ENCODE results near the gene CDH18.

The CDH18 gene

GRCh38 chr5:19745247-19745646 is 242.8 kb downstream of the CDH18 start:
- DNase-seq: no peak

DNA sequence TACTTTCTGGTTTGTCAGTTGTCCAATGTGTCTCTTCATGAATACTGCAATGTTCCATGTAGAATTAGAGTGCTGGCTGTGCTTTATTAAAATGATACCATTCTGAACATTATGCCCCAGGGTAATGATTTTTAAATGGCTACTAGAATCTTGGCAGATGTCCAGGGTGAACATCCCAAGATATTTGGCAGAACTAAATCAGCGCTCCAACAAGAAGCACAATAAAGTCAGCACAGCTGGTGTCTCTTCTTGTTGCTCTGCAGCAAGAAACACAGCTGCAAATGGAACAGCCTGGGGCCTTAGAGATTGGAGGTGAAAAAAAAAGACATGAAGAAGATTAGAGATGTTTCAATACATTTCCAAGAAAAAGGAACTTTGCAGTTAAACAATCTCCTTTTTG is 248.3 kb downstream of the CDH18 start:
- DNase-seq: no peak

- DNase-seq: no peak
Measured at GRCh38 chr5:19734776-19735175, 253.2 kb downstream of the CDH18 start.

GRCh38 chr5:19733612-19734495 is 254.1 kb downstream of the CDH18 start:
- no peak for DNase-seq

DNA sequence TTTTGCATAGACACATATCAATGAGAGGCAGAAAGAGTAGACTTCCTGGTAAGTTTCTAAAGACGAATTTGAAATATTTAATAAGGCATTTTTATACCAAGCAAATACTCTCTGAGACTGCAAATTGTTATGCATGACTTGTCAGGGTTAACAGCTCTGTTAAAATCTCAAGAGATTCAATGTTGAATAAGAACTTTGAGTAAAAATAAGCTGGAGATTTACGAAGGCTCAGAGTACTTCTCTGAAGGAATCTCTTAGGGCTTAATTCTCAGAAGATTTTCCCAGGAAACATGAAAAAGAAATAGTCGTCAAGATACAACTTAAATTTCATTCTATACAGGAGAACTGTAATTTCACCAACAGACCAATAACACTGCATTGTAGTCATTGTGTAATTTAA is 259.4 kb downstream of the CDH18 start:
- DNase-seq: no peak

- DNase-seq: no peak
Measured at GRCh38 chr5:19719109-19719508, 268.9 kb downstream of the CDH18 start.

DNA sequence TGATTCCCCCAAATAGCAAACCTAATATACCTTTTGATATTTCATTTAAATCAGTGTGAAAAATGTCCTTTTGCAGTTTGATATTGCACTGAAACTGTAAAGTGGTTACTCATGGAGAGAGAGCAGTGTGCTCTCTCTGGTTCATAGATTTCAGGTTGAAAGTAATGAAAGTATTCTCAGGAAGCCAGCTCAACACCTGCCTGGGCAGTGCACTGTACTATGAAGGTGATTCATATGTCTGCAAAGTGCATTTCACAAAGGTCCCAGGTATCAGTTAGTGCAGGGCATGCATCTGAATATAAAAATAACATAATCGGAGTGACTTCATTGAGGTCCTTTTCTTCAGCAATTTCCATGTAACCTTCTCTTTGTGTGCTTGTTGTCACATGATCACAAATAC is 274.3 kb downstream of the CDH18 start:
- no peak for DNase-seq

DNA sequence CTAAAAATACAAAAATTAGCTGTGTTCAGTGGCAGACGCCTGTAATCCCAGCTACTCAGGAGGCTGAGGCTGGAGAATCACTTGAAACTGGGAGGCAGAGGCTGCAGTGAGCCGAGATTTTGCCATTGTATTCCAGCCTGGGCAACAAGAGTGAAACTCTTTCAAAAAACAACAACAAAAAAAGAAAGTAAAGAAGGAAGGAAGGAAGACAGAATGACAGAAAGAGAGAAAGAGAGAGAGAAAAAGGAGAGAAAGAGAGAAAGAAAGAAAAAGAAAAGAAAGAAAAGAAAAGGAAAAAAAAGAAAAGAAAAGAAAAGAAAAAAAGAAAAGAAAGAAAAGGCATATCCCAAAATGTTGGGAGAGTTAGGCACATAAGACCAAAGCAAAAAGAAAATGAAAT is 278.6 kb downstream of the CDH18 start:
- DNase-seq: no peak

- DNase-seq: no peak
Measured at GRCh38 chr5:19706776-19707175, 281.2 kb downstream of the CDH18 start.

DNA sequence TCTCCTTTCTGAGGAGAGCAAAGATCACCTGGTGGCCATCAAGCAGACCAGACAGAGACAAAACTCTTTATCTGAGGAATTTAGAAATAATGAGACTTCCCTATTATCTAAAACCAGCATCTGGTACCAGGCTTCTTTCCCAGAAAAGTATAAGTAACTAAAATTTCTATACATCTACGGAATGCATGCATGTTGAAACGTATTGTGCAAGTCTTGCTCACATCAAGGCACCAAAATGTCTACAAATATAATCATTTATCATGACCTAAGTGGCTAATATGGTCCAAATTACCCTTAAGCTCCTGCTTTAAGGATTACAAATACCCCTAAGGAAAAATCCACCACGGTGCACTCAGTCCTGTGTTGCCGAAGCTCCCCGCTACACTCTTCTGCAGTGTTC is 286.3 kb downstream of the CDH18 start:
- no peak for DNase-seq

DNA sequence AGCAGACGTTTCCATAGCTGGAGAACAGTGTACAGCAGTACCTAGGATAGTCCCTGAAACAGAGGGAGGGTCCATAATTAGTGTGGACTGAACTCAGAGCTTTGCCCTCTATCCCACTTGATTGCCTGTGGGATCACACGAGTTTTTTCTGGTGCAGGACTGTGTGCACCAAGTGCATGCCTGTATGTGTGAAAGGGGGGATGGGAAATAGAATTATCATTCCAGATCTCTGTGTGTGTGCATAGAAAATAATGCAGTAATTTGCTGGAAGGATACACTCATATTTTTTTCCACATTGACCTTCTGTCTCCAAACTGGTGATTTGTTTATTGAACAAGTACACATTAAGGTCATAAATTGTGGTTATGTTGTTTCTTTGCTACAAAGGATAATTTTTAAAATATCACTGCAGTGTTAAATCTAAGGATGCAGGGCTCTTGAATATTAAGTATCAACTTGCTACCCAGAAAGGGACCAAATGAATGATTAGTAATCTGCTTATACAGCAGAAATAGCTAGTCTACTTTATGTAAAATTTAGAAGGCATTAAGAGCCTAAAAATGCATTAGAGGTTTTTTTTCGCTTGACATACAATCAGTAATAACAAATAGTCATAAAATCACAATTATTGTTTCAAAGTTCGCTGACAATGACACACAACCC is 292.9 kb downstream of the CDH18 start:
- DNase-seq: no peak

GRCh38 chr5:19690978-19691377 is 297.0 kb downstream of the CDH18 start:
- no peak for DNase-seq

DNA sequence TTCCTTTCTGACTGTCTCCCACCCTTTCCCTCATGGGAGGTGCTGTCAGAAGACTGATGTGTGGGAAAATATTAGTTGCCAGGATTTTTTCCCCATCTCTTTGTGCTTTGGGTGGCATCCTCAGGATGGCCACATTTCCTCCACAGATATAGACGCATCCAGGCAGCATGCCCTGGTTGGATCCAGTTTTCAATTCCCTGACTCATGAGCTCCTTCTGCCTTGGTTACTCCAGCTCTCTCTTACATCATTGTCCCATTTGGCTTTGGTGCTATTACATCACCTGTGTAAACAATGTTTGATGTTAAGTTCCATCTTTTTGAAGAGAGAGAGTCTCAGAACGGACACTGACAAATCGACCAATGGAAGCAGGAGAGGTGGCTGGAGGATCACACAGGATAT is 302.5 kb downstream of the CDH18 start:
- no peak for DNase-seq

DNA sequence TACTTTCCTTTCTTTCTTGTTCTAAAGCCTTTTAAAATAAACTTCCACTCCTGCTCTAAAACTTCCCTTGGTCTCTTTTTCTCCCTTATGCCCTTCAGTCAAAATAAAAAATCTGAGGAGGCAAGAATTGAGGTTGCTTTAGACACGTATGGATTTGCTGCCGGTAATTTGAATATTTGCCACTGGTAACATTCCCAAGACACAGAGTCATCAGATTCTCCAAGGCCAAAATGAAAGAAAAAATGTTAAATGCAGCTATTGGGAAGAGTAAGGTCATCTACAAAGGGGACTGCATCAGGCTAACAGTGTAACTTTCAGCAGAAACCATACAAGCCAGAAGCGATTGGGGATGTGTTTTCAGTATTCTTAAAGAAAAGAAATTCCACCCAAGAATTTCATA is 311.1 kb downstream of the CDH18 start:
- DNase-seq: no peak

DNA sequence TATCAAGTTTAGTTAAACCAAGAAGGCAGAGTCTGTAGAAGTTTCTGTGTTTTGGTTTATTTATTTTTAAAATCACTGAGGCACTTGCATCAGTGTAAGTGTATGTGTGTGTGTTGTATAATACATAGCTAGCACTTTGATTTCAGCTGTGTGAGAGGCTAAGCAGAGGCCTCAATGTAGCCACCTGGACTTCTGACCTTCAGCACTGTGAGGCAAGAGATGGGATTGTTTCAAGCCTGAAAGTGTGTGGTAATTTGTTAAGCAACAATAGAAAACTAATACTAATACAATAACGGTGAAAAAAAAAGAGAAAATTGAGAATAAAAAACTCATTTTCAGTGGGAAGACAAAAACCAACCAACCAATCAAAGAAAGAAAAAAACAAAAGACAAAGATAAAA is 327.3 kb downstream of the CDH18 start:
- no peak for DNase-seq

DNA sequence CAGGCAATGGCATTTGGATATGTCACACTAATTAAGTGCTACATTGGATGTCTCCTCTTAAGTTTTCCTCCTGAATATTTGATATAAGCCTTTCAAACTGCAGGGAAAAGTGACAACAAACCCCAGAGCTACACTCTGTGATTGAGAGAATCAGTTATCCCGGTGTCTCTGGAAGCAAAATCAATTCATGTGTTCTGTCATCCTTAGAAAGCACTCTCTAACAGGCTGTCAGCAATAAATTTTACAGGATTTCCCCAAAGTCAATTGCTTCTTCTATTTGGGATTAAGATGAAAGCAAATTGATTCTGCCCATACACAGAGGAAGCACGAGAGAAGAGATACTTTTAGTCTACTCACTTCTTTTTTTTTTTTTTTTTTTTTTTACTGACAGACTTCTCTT is 332.4 kb downstream of the CDH18 start:
- DNase-seq: no peak

GRCh38 chr5:19638461-19638860 is 349.5 kb downstream of the CDH18 start:
- no peak for DNase-seq

DNA sequence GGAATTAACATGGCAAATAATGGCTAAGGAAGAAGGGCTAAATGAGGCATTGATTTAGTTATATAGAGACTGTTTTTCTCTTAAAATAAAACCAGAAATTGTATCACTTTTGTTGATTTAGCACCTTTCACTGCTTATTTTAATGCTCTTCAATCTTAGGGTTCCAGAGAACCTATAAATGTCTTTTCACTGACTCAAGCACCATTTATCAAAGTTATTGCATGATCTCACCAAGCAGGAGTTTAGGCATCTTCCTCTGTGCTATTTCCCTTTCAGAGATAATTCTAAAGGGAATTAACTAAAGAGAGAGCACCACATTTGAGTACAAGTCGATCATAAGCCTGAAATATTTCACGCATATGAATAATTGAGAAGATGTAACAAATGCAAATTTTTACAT is 357.1 kb downstream of the CDH18 start:
- no peak for DNase-seq

GRCh38 chr5:19626211-19626610 is 361.8 kb downstream of the CDH18 start:
- no peak for DNase-seq

DNA sequence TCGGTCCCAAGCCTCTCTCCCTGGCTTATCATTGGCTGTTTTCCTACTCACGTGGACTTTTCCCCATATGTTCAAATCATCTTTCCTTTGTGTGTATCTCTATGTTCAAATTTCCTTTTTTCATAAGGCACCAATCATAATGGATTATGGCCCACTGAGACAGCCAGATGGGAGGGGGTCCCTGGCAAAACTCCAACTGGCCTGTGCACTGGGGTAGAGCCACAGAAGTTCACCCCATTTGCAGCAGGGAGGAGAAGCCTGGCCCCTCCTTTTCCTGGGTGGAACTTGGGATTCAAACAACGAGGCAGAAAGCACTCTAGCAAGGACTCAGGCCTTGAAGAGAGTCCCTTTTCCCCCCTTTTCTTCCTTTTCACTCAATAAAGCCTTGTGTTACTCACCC is 362.4 kb downstream of the CDH18 start:
- no peak for DNase-seq

DNA sequence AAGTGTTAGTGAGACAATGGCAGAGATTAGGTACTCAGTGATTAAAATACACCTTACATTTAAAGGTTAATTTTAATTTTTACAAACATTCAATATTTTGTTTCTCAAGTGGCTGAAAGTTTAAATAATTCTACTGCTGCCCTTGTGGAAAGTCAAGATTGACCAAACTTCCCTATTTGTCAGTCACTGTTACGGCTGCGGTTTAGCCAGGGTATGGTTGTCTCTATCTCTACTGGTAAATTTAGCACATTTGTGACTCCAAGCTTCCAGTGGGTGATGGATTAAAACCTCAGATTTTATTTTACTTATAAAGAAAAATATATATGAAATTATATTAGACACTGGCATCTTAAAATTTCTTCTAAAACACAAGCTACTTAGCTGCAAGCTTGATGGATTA is 368.4 kb downstream of the CDH18 start:
- DNase-seq: no peak

DNA sequence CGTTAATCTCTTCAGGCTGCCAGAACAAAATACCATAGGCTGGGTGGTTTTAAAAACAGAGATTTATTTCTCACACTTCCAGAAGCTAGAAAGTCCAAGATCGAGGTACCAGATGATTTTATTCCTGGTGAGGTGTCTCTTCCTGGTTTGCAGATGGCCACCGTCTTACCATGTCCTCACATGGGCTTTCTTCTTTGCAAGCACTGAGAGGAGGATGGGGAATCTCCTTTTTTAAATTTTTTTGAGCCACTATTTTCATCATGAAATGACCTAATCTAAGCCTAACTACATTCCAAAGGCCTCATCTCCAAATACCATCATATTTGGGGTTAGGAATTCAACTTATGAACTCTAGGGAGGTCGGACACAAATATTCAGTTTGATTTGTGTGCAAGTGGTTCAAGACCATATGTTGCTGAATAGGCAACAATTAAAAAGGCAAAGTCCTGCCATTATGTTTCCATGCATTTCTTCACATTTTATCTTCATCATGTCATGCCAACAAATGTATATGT is 371.2 kb downstream of the CDH18 start:
- no peak for DNase-seq

GRCh38 chr5:19615661-19616060 is 372.3 kb downstream of the CDH18 start:
- no peak for DNase-seq

Data from nucleus accumbens (tissue), 56 donors.